ENCODE data around the gene MTMR4. TPM values are rescaled to one million over a fixed set of nuclear protein-coding genes. Genes with fewer than 3 reads are reported as not detected.
"Not testable (repeated sequence)": the region's sequence is repeated elsewhere in the genome, so short reads cannot be mapped to it uniquely, and the experiment has no call there.

The MTMR4 gene
- total and polyA plus RNA-seq, 10 donors, result 12.7 to 61.9 (median 50.1) TPM

- intact Hi-C loops (cut with DNase I; ENCODE audit: low total_unique reads), result no loop called here
- 95 to 99% (median 97%) methylated on average over 6 of the region's 6 CpGs for WGBS, 5 donors
- peaks cover 0 to 16% (median 7%) of the 10 kb centered on the region in 6 donors for H3K4me1 ChIP-seq
- no peaks in the 10 kb centered on the region for H3K9me3 ChIP-seq
- H3K36me3 ChIP-seq, result peaks cover 14 to 94% (median 79%) of the 10 kb centered on the region in 6 donors
- DNase-seq, result no peak
- no peak for TF ChIP-seq CTCF (IDR thresholded peaks at IDR 0.05 in 8 of 11, conservative IDR thresholded peaks at IDR 0.05 in 3 of 11)
- TF ChIP-seq POLR2A (IDR thresholded peaks at IDR 0.05), result no peak
- TF ChIP-seq POLR2AphosphoS5 (IDR thresholded peaks at IDR 0.05), result no peak
- no peak overlapping the region for H3K4me3 ChIP-seq
- H3K27ac ChIP-seq, result no peak overlapping the region
- no peaks in the 10 kb centered on the region for H3K27me3 ChIP-seq (replicated peaks in 1 of 7)
These were observed 22.9 kb downstream of the MTMR4 start for GRCh38 chr17:58491510-58492045.

- Histone ChIP-seq H3K4me1 (peaks cover 0 to 16% (median 7%) of the 10 kb centered on the region in 6 donors), H3K4me3 (peak overlapping the region in 3 of 8 donors; percentile 38 to 70 (median 40)), H3K27ac (peak overlapping the region in 3 of 8 donors; percentile 76 to 84 (median 77)), H3K27me3 (replicated peaks in 1 of 7) (no peaks in the 10 kb centered on the region), H3K36me3 (peaks cover 12 to 63% (median 48%) of the 10 kb centered on the region in 6 donors), H3K9me3 (no peaks in the 10 kb centered on the region)
- no peak for TF ChIP-seq POLR2AphosphoS5 (IDR thresholded peaks at IDR 0.05)
- TF ChIP-seq POLR2A (IDR thresholded peaks at IDR 0.05), result no peak
- no peak for TF ChIP-seq CTCF (IDR thresholded peaks at IDR 0.05 in 8 of 11, conservative IDR thresholded peaks at IDR 0.05 in 3 of 11)
- intact Hi-C loops (cut with DNase I; ENCODE audit: low total_unique reads), result no loop called here
- WGBS, 5 donors, result 85 to 96% (median 90%) methylated on average over 13 to 26 of the region's 26 CpGs
- DNase-seq, result no peak
These were observed 26.0 kb downstream of the MTMR4 start for GRCh38 chr17:58488428-58488890.

- peak; percentile 96 for DNase-seq
- H3K4me3 ChIP-seq, result peak within 1 kb of the TSS; percentile 16 to 70 (median 38)
- H3K9me3 ChIP-seq, result no peaks in the 10 kb centered on the region
- peaks cover 0 to 16% (median 7%) of the 10 kb centered on the region in 6 donors for H3K4me1 ChIP-seq
- H3K27ac ChIP-seq, result peak within 1 kb of the TSS; percentile 38 to 84 (median 68)
- no peaks in the 10 kb centered on the region for H3K27me3 ChIP-seq (replicated peaks in 1 of 7)
- WGBS, 5 donors, result 12 to 62% (median 32%) methylated on average over 29 to 97 of the region's 98 CpGs
- intact Hi-C loops (cut with DNase I; ENCODE audit: low total_unique reads), result no loop called here
- peaks cover 6 to 57% (median 41%) of the 10 kb centered on the region in 6 donors for H3K36me3 ChIP-seq
- TF ChIP-seq CTCF (IDR thresholded peaks at IDR 0.05 in 8 of 11, conservative IDR thresholded peaks at IDR 0.05 in 3 of 11) (peak in 9 of 11 experiments; percentile 17 to 74 (median 51)), POLR2AphosphoS5 (IDR thresholded peaks at IDR 0.05) (peak; percentile 41 to 81 (median 67)), POLR2A (IDR thresholded peaks at IDR 0.05) (no peak)
These were observed 26.6 kb downstream of the MTMR4 start, which contains the start of gene HSF5 for GRCh38 chr17:58487589-58488427. TSS of gene HSF5 (minus strand) at chr17:58488408. CDS start at chr17:58488274, 134 bp downstream.

GRCh38 chr17:58484600-58484999, 29.8 kb downstream of the MTMR4 start:
- intact Hi-C loops (cut with DNase I; ENCODE audit: low total_unique reads), result no loop called here

GRCh38 chr17:58481798-58482197, 32.6 kb downstream of the MTMR4 start:
- H3K27me3 ChIP-seq (replicated peaks in 1 of 7); H3K27ac ChIP-seq; H3K4me3 ChIP-seq; H3K4me1 ChIP-seq; intact Hi-C loops (cut with DNase I; ENCODE audit: low total_unique reads); H3K9me3 ChIP-seq; DNase-seq: not testable (repeated sequence)
- H3K36me3 ChIP-seq, result peaks cover 0 to 11% (median 0%) of the 10 kb centered on the region in 6 donors
- WGBS, 5 donors, result 91 to 97% (median 91%) methylated on average over 5 of the region's 5 CpGs

More at GRCh38 chr17:58484600-58484999, 29.8 kb downstream of the MTMR4 start:
- Histone ChIP-seq H3K27me3 (replicated peaks in 1 of 7) (no peaks in the 10 kb centered on the region), H3K36me3 (peaks cover 0 to 29% (median 10%) of the 10 kb centered on the region in 6 donors), H3K4me1 (peaks cover 0 to 16% (median 7%) of the 10 kb centered on the region in 6 donors), H3K9me3 (no peaks in the 10 kb centered on the region), H3K27ac (no peak overlapping the region), H3K4me3 (no peak overlapping the region)
- WGBS, 5 donors, result 93 to 99% (median 96%) methylated on average over 3 of the region's 3 CpGs
- no peak for TF ChIP-seq CTCF (IDR thresholded peaks at IDR 0.05 in 8 of 11, conservative IDR thresholded peaks at IDR 0.05 in 3 of 11)
- no peak for TF ChIP-seq POLR2AphosphoS5 (IDR thresholded peaks at IDR 0.05)
- TF ChIP-seq POLR2A (IDR thresholded peaks at IDR 0.05), result no peak
- DNase-seq, result no peak

Measured in spleen (tissue), 11 donors.